Heart left ventricle (tissue), 13 donors: ENCODE data around the gene COMMD4.
"Not testable (repeated sequence)": the region's sequence is repeated elsewhere in the genome, so short reads cannot be mapped to it uniquely, and the experiment has no call there.

Experiments used
- CTCF ChIP-seq, 12 donors: fragments of 200-600 bp; sonication (generic) in 4 of 12; IDR thresholded peaks; one replicate each; pipeline versions ENCODE4 v1.5.0 to v1.8.0; 2018 to 2022; ENCODE audit warnings: antibody characterized with exemption in 12 of 12, mild to moderate bottlenecking in 5 of 12
- POLR2A ChIP-seq, 2 donors: fragments of 450-650 bp; IDR thresholded peaks; one replicate each; pipeline ENCODE4 v1.6.1; 2017; ENCODE audit warnings: antibody characterized with exemption in 2 of 2, mild to moderate bottlenecking in 2 of 2, moderate library complexity in 2 of 2
- donor health status: ischemic (EF 13 %, LVEDD 7.1; RV severe dilation, severe dysfunction).
- donor health status: DM: no; HTN: yes; CAD: no.
- donor health status: DM: no; HTN: no; CAD: no.
- donor health status: ischemic (EF 25% LVEDD 6.9; RV normal size, moderate dysfunction).
- donor health status: ischemic (EF 25% LVEDD 5.7; RV mildly dilated, moderate dysfunction).
- donor health status: ischemic (EF 35%, LVEDD 5.7; RV mildly dilated, moderate dysfunction).
- donor health status: nonischemic (EF 11% LVEDD 7.7; RV severe dilation, severe dysfunction).
- donor health status: DM: yes; HTN: yes; CAD: no.
- donor health status: PGD.
- donor health status: ischemic (EF 29% LVEDD 5.4; RV normal size, mild dysfunction).
- donor health status: nonischemic (EF 23%, LVEDD 6.1; RV moderate dilation, normal function).

- TF ChIP-seq POLR2A, CTCF (IDR thresholded peaks at IDR 0.05): not testable (repeated sequence)
These were observed 37.1 kb upstream of the COMMD4 start for GRCh38 chr15:75298541-75299310.
